ENCODE data around the gene INSM2. TPM values are rescaled to one million over a fixed set of nuclear protein-coding genes. Genes with fewer than 3 reads are reported as not detected.
A peak's percentile ranks its signal among the peaks of the same experiment; 100 is the strongest.

The INSM2 gene, protein sequence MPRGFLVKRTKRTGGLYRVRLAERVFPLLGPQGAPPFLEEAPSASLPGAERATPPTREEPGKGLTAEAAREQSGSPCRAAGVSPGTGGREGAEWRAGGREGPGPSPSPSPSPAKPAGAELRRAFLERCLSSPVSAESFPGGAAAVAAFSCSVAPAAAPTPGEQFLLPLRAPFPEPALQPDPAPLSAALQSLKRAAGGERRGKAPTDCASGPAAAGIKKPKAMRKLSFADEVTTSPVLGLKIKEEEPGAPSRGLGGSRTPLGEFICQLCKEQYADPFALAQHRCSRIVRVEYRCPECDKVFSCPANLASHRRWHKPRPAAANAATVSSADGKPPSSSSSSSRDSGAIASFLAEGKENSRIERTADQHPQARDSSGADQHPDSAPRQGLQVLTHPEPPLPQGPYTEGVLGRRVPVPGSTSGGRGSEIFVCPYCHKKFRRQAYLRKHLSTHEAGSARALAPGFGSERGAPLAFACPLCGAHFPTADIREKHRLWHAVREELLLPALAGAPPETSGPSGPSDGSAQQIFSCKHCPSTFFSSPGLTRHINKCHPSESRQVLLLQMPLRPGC
- total RNA-seq (not detected in 2 replicates), polyA plus RNA-seq (not detected in 2 replicates), polyA minus RNA-seq (0.17 TPM in 1 of 2 replicates, not detected in the other)
- total RNA-seq (2013) = not detected

DNA sequence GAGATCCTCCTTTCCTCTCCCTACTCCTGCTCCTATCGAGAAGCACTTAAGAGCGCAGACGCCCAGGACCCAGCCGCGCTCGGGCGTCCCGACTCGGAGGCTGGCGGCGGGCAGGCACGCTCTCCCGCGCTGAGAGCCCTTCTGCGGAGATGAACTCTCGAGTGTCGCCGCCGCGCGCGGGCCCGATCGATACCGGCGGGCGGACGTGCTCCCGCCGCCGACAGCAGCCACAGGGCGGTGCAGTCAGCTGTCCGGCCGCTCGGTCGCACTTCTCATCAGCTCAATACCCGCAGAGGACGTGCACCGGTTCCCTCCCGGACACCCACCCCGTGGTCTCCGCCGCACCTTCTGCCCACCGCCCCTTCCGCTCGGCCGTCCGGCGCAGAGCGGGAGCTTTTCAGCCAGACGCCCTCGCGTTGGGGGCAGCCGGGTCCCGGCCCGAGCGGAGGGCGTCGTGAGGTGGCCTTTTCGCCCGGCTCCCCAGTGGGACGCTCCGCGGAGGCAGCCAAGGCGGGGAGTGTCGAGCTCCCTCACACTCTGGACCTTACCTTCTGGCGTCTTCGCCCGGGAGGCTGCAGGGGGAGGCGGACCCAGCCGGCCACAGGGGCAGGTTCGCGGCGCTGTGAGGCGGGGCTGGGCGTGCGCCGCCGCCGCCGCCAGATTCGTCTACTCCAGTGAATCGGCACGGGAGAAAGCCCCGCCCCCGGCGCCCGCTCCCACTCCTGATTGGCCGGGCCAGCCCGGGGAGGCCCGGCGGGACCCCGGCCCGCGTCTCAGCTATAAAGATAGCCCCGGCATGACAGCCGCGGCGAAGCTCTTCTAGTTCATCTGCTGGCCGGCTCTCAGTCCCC, at the start of gene INSM2:
Gene INSM2 (plus strand): TSS at position 808 of the 851 bp plus-strand sequence. CDS start 89 bp downstream, outside the sequence.
- Histone ChIP-seq H3K79me2 (ENCODE audit: control insufficient read depth, insufficient read depth, low read length) (no peaks in the 10 kb centered on the region), H4K20me1 (ENCODE audit: control insufficient read depth, insufficient read depth, low read length, poor library complexity, severe bottlenecking) (no peaks in the 10 kb centered on the region), H3K9me3 (ENCODE audit: control extremely low read depth in 1 of 3, control insufficient read depth in 2 of 3, insufficient read depth in 1 of 3, low read length in 2 of 3) (peaks cover 0 to 11% (median 2%) of the 10 kb centered on the region in 3 donors), H3K4me1 (ENCODE audit: control insufficient read depth in 2 of 2, insufficient read depth in 2 of 2, low read length in 2 of 2) (peaks cover 21 to 23% of the 10 kb centered on the region in 2 donors), H3K4me3 (ENCODE audit: control extremely low read depth in 1 of 5, extremely low read depth in 1 of 5, insufficient read depth in 1 of 5, low read depth in 2 of 5, low read length in 4 of 5) (peak within 1 kb of the TSS in 4 of 5 experiments; percentile 43 to 67 (median 62)), H3K36me3 (replicated peaks in 1 of 2; ENCODE audit: control extremely low read depth in 1 of 2, control insufficient read depth in 1 of 2, extremely low read depth in 1 of 2, insufficient read depth in 2 of 2, low read length in 1 of 2) (no peaks in the 10 kb centered on the region), H3K27ac (ENCODE audit: low read length in 2 of 2) (no peak within 1 kb of the TSS), H3K9ac (ENCODE audit: low read length) (peak within 1 kb of the TSS; percentile 63), H2AFZ (ENCODE audit: insufficient read depth, low read depth, low read length, poor library complexity, severe bottlenecking) (peak within 1 kb of the TSS; percentile 67), H3K27me3 (replicated peaks in 1 of 4; ENCODE audit: control extremely low read depth in 1 of 4, control insufficient read depth in 3 of 4, insufficient read depth in 4 of 4, low read length in 3 of 4) (peaks cover 3 to 35% (median 34%) of the 10 kb centered on the region in 4 experiments), H3K4me2 (replicated peaks; ENCODE audit: low read depth, low read length, poor library complexity, severe bottlenecking) (peak within 1 kb of the TSS; percentile 96)
- intact Hi-C loops (cut with micrococcal nuclease) = loop anchor here (10.0 kb wide), 3 partner anchors 239 to 489 kb away; partner anchors contain the start of genes FAM177A1, PSMA6 and RALGAPA1
- ChIA-PET POLR2A (no interaction called here), CTCF (no interaction called here)
- peak; percentile 65 for ATAC-seq (ENCODE audit: low read depth)
- peaks cover 18% of the 10 kb centered on the region for H3K4me1 Mint-ChIP-seq
- no peaks in the 10 kb centered on the region for H3K9me3 Mint-ChIP-seq (ENCODE audit: insufficient read depth)
- H3K4me3 Mint-ChIP-seq = peak within 1 kb of the TSS; percentile 87
- peaks cover 57% of the 10 kb centered on the region for H3K27me3 Mint-ChIP-seq
- peak; percentile 86 for TF ChIP-seq EZH2 (IDR thresholded peaks at IDR 0.05; ENCODE audit: borderline replicate concordance, insufficient read depth, low read depth, low read length, poor library complexity, severe bottlenecking)
- TF ChIP-seq, protein P1, sequence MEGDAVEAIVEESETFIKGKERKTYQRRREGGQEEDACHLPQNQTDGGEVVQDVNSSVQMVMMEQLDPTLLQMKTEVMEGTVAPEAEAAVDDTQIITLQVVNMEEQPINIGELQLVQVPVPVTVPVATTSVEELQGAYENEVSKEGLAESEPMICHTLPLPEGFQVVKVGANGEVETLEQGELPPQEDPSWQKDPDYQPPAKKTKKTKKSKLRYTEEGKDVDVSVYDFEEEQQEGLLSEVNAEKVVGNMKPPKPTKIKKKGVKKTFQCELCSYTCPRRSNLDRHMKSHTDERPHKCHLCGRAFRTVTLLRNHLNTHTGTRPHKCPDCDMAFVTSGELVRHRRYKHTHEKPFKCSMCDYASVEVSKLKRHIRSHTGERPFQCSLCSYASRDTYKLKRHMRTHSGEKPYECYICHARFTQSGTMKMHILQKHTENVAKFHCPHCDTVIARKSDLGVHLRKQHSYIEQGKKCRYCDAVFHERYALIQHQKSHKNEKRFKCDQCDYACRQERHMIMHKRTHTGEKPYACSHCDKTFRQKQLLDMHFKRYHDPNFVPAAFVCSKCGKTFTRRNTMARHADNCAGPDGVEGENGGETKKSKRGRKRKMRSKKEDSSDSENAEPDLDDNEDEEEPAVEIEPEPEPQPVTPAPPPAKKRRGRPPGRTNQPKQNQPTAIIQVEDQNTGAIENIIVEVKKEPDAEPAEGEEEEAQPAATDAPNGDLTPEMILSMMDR (IDR thresholded peaks at IDR 0.05) = no peak
- WGBS (ENCODE audit: insufficient coverage) = under 1% methylated on average over 100 of the region's 100 CpGs
- DNase-seq = peak; percentile 57
- no peak within 1 kb of the TSS for H3K27ac Mint-ChIP-seq
